Spinal cord (tissue), 10 donors: Measurements from ENCODE around the gene TEAD4. TPM values are rescaled to one million over a fixed set of nuclear protein-coding genes. Genes with fewer than 3 reads are reported as not detected.

Source experiments
- DNase-seq, 6 donors: peaks; one replicate each; pipeline versions ENCODE4 v3.0.0 to v3.0.0-alpha.2; 2013 to 2015; ENCODE audit warnings: low spot score in 6 of 6, low read depth in 4 of 6
- H3K27ac ChIP-seq: one replicate; pipeline ENCODE4 v1.5.1; 2013; ENCODE audit warnings: low read depth, low read length, control low read depth
- H3K27me3 ChIP-seq: one replicate; pipeline ENCODE4 v1.6.1; 2013; ENCODE audit warnings: low read length; ENCODE audit not compliant: control insufficient read depth, insufficient read depth
- H3K36me3 ChIP-seq: one replicate; pipeline ENCODE4 v1.6.1; 2013; ENCODE audit warnings: low read length; ENCODE audit not compliant: control insufficient read depth, insufficient read depth
- H3K4me1 ChIP-seq: one replicate; pipeline ENCODE4 v1.6.1; 2013; ENCODE audit warnings: low read length; ENCODE audit not compliant: control insufficient read depth, insufficient read depth
- H3K4me3 ChIP-seq: one replicate; pipeline ENCODE4 v1.5.1; 2013; ENCODE audit warnings: low read depth, low read length, control low read depth
- H3K9me3 ChIP-seq: one replicate; pipeline ENCODE4 v1.6.1; 2013; ENCODE audit warnings: low read length; ENCODE audit not compliant: control insufficient read depth, insufficient read depth
- WGBS: methylation state at CpG from one replicate; pipeline ENCODE4 v1.1.5; 2013; ENCODE audit warnings: missing lambda C conversion rate; ENCODE audit not compliant: insufficient coverage; 5-methylcytosine and 5-hydroxymethylcytosine counted together
- polyA plus RNA-seq, 2 donors: library from polyadenylated mRNA; unstranded; fragments of 120-200 nt; gene quantifications; one replicate each; pipeline ENCODE4 v1.2.1, GENCODE V29; 2013; ENCODE audit not compliant: insufficient read length in 2 of 2
- total RNA-seq, 2 donors: library from RNA; depleted of rRNA in 1 of 2; stranded (reverse); fragments of 120-200 nt in 1 of 2; fragments of >200 nt in 1 of 2; gene quantifications; one replicate each; pipeline versions ENCODE4 v1.2.3 to v1.2.4, GENCODE V29; 2013 to 2014
- donor health status: healthy.

Gene TEAD4
- total and polyA plus RNA-seq, 4 donors: 0.99 to 2.8 (median 2.3) TPM

- Histone ChIP-seq H3K36me3 (no peaks in the 10 kb centered on the region), H3K9me3 (no peaks in the 10 kb centered on the region), H3K4me3 (no peak overlapping the region), H3K27me3 (no peaks in the 10 kb centered on the region), H3K4me1 (no peaks in the 10 kb centered on the region), H3K27ac (no peak overlapping the region)
- 31% methylated on average over 7 of the region's 8 CpGs for WGBS
- no peak for DNase-seq
Observed at GRCh38 chr12:3047961-3048360, 88.8 kb downstream of the TEAD4 start.

GRCh38 chr12:3048540-3048939, 89.3 kb downstream of the TEAD4 start:
- H3K27me3 ChIP-seq: no peaks in the 10 kb centered on the region
- no peak overlapping the region for H3K27ac ChIP-seq
- DNase-seq: no peak
- H3K9me3 ChIP-seq: no peaks in the 10 kb centered on the region
- 83% methylated on average over 1 of the region's 4 CpGs for WGBS
- H3K36me3 ChIP-seq: no peaks in the 10 kb centered on the region
- no peak overlapping the region for H3K4me3 ChIP-seq
- H3K4me1 ChIP-seq: no peaks in the 10 kb centered on the region

- DNase-seq: no peak
- no peak overlapping the region for H3K4me3 ChIP-seq
- no peak overlapping the region for H3K27ac ChIP-seq
- H3K4me1 ChIP-seq: no peaks in the 10 kb centered on the region
- no peaks in the 10 kb centered on the region for H3K27me3 ChIP-seq
- no peaks in the 10 kb centered on the region for H3K36me3 ChIP-seq
- H3K9me3 ChIP-seq: no peaks in the 10 kb centered on the region
- WGBS: 96% methylated on average over 5 of the region's 9 CpGs
Observed at GRCh38 chr12:3049176-3049575, 90.0 kb downstream of the TEAD4 start.

GRCh38 chr12:3049611-3050249, 90.5 kb downstream of the TEAD4 start:
- no peak for DNase-seq
- no peaks in the 10 kb centered on the region for H3K9me3 ChIP-seq
- no peak overlapping the region for H3K27ac ChIP-seq
- H3K36me3 ChIP-seq: no peaks in the 10 kb centered on the region
- WGBS: 75% methylated on average over 8 of the region's 11 CpGs
- peaks cover 4% of the 10 kb centered on the region for H3K4me1 ChIP-seq
- H3K27me3 ChIP-seq: no peaks in the 10 kb centered on the region
- H3K4me3 ChIP-seq: no peak overlapping the region

- H3K4me3 ChIP-seq: no peak overlapping the region
- 96% methylated on average over 4 of the region's 7 CpGs for WGBS
- DNase-seq: no peak
Observed at GRCh38 chr12:3054374-3054773, 95.2 kb downstream of the TEAD4 start.

GRCh38 chr12:3055026-3055703, 96.0 kb downstream of the TEAD4 start:
- H3K27ac ChIP-seq: peak overlapping the region; percentile 42
- no peaks in the 10 kb centered on the region for H3K9me3 ChIP-seq
- WGBS: 30% methylated on average over 11 of the region's 12 CpGs
- no peaks in the 10 kb centered on the region for H3K27me3 ChIP-seq
- peaks cover 10% of the 10 kb centered on the region for H3K4me1 ChIP-seq
- no peak overlapping the region for H3K4me3 ChIP-seq
- H3K36me3 ChIP-seq: no peaks in the 10 kb centered on the region
- peak in 2 of 6 donors; percentile 61 to 71 for DNase-seq

More at GRCh38 chr12:3054374-3054773, 95.2 kb downstream of the TEAD4 start:
- Histone ChIP-seq H3K9me3 (no peaks in the 10 kb centered on the region), H3K27ac (no peak overlapping the region), H3K4me1 (peaks cover 10% of the 10 kb centered on the region), H3K27me3 (no peaks in the 10 kb centered on the region), H3K36me3 (no peaks in the 10 kb centered on the region)

GRCh38 chr12:3055704-3056467, 96.7 kb downstream of the TEAD4 start:
- peak in 1 of 6 donors; percentile 66 for DNase-seq
- Histone ChIP-seq H3K4me1 (peaks cover 10% of the 10 kb centered on the region), H3K27me3 (no peaks in the 10 kb centered on the region), H3K9me3 (no peaks in the 10 kb centered on the region), H3K4me3 (no peak overlapping the region), H3K27ac (no peak overlapping the region), H3K36me3 (no peaks in the 10 kb centered on the region)
- WGBS: 53% methylated on average over 6 of the region's 8 CpGs

GRCh38 chr12:3061059-3061458, 101.9 kb downstream of the TEAD4 start:
- H3K4me1 ChIP-seq: no peaks in the 10 kb centered on the region
- H3K36me3 ChIP-seq: no peaks in the 10 kb centered on the region
- peak in 2 of 6 donors; percentile 41 to 55 for DNase-seq
- H3K27me3 ChIP-seq: no peaks in the 10 kb centered on the region
- H3K4me3 ChIP-seq: no peak overlapping the region
- WGBS: 70% methylated on average over 4 of the region's 5 CpGs
- H3K9me3 ChIP-seq: peaks cover 2% of the 10 kb centered on the region
- no peak overlapping the region for H3K27ac ChIP-seq

GRCh38 chr12:3061501-3062215, 102.5 kb downstream of the TEAD4 start:
- 79% methylated on average over 3 of the region's 3 CpGs for WGBS
- Histone ChIP-seq H3K27ac (no peak overlapping the region), H3K4me1 (no peaks in the 10 kb centered on the region), H3K36me3 (no peaks in the 10 kb centered on the region), H3K4me3 (no peak overlapping the region), H3K9me3 (peaks cover 2% of the 10 kb centered on the region), H3K27me3 (no peaks in the 10 kb centered on the region)
- no peak for DNase-seq
